K562 (cell line): ENCODE results near the gene CLDN5.

Source experiments
- BCL6 ChIP-seq: fragments of 250-450 bp; sonication (Bioruptor Pico); IDR thresholded peaks from 2 replicates; pipeline ENCODE4 v1.4.0; 2020
- CTCF ChIP-seq, 3 experiments: IDR thresholded peaks in 2 of 3; conservative IDR thresholded peaks in 1 of 3; 2 replicates each; pipeline ENCODE4 v1.5.1; 2011 to 2012; ENCODE audit warnings: low read length in 3 of 3, mild to moderate bottlenecking in 3 of 3, control low read depth in 2 of 3, improper control_type of control experiment in 1 of 3, inconsistent platforms in 1 of 3, low read depth in 1 of 3, mixed read lengths in 1 of 3, moderate library complexity in 1 of 3; ENCODE audit not compliant: insufficient read depth in 2 of 3
- EZH2 ChIP-seq: IDR thresholded peaks from 2 replicates; pipeline ENCODE4 v1.6.1; 2012; ENCODE audit warnings: low read depth, mild to moderate bottlenecking, inconsistent platforms, low read length, borderline replicate concordance
- SLC30A9 ChIP-seq: fragments of 250-450 bp; sonication (Bioruptor Pico); IDR thresholded peaks from 2 replicates; pipeline ENCODE4 v1.8.0; 2022; ENCODE audit warnings: mild to moderate bottlenecking, moderate library complexity
- SRSF9 ChIP-seq: fragments of 200-400 bp; formaldehyde crosslinking; IDR thresholded peaks from 2 replicates; pipeline ENCODE4 v1.6.1; 2017; ENCODE audit warnings: low read depth, low read length, borderline replicate concordance
- VEZF1 ChIP-seq: fragments of 200-800 bp; sonication (Bioruptor generic); IDR thresholded peaks from 2 replicates; pipeline ENCODE4 v1.6.1; 2017; ENCODE audit warnings: missing genetic modification characterization, missing compliant biosample characterization

GRCh38 chr22:19499236-19499879 lies 24.9 kb downstream of the CLDN5 start:
- no peak for TF ChIP-seq SRSF9
- no peak for TF ChIP-seq SLC30A9 (CRISPR knock-in tag)
- no peak for TF ChIP-seq EZH2
- no peak for TF ChIP-seq CTCF (IDR thresholded peaks at IDR 0.05 in 2 of 3, conservative IDR thresholded peaks at IDR 0.05 in 1 of 3; ENCODE audit: insufficient read depth in 2 of 3, low read depth in 1 of 3, low read length in 3 of 3)
- TF ChIP-seq BCL6 = no peak
- no peak for TF ChIP-seq VEZF1 (CRISPR knock-in tag)
